ENCODE results near the gene GNB4. TPM values are rescaled to one million over a fixed set of nuclear protein-coding genes. Genes with fewer than 3 reads are reported as not detected.

GNB4 gene
- total RNA-seq: 25.3 TPM

DNA sequence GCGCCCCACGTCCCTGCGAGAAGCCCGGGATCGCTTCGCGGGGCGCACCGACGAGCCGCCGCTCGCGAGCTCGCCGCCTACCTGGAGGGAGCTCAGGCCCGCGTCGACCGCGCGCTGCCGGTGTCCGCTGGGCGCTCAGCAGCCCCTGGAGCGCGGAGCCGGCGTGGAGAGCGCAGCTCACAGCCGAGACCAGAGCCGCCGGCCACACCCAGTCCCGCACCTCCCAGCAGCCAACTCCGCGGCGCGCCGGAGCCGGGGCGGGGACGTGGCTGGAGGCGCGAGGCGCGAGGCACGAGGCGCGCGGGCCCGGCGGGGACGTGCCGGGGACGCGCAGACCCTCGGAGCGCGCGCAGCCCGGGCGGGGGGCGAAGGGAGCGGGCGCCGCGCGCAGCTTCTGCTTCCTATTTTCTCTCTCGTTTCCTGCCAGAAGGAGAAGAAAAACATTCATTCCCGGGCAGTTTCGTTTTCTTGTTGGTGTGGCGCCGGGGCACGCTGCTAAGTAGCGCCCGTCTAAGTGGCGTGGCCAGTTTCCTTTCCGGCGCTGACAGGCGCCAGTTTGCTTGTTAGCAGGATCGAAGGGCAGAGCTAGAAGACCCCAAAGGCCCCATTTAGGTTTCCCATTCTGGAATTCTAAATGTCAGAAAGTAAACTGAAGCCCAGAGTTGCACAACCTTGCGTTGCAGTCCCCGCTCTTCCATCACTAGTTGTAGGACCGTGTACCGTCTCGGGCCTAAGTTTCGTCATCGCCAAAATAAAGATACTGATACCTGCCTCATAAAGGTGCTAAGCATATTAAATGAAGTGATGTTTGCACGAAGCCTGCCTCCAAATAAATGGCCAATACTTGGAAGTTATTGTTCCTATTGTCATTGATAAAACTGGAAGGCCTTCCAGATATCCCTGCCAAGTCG is at the start of gene GNB4:
TSS of gene GNB4 (minus strand) at position 206 of the 911 bp plus-strand sequence. CDS start 25,270 bp downstream, outside the sequence.
- intact Hi-C loops (cut with DNase I): loop anchor here (1.0 to 10.0 kb wide), 7 partner anchors 31 to 379 kb away; partner anchors contain the start of genes MFN1, MRPL47, NDUFB5 and PIK3CA
- DNase-seq (ENCODE audit: low spot score in 2 of 2): peak; percentile 34 to 88

DNA sequence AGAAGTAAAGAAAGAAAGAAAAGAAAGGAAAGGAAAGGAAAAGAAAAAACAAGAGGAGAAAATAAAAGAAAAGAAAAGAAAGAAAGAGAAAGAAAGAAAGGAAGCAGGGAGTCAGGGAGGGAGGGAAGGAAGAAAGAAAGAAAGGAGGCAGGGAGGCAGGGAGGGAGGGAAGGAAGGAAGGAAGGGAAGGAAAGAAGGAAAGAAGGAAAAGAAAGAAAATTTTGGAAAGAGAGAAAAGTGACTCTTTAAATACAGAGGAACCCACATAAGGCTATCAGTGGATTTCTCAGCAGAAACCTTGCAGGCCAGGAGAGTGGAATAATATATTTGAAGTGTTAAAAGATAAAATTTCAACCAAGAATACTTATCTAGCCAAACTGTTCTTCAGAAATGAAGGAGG is 44.2 kb upstream of the GNB4 start:
- H3K4me1 ChIP-seq: no peaks in the 10 kb centered on the region
- peaks cover 23 to 45% of the 10 kb centered on the region in 2 donors for H3K9me3 ChIP-seq
- intact Hi-C loops (cut with DNase I): no loop called here
- no peaks in the 10 kb centered on the region for H3K27me3 ChIP-seq
- no peak overlapping the region for H3K27ac ChIP-seq
- TF ChIP-seq, protein P1, sequence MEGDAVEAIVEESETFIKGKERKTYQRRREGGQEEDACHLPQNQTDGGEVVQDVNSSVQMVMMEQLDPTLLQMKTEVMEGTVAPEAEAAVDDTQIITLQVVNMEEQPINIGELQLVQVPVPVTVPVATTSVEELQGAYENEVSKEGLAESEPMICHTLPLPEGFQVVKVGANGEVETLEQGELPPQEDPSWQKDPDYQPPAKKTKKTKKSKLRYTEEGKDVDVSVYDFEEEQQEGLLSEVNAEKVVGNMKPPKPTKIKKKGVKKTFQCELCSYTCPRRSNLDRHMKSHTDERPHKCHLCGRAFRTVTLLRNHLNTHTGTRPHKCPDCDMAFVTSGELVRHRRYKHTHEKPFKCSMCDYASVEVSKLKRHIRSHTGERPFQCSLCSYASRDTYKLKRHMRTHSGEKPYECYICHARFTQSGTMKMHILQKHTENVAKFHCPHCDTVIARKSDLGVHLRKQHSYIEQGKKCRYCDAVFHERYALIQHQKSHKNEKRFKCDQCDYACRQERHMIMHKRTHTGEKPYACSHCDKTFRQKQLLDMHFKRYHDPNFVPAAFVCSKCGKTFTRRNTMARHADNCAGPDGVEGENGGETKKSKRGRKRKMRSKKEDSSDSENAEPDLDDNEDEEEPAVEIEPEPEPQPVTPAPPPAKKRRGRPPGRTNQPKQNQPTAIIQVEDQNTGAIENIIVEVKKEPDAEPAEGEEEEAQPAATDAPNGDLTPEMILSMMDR (IDR thresholded peaks at IDR 0.05): no peak
- no peak overlapping the region for H3K4me3 ChIP-seq
- no peak for DNase-seq (ENCODE audit: low spot score in 2 of 2)
- no peaks in the 10 kb centered on the region for H3K36me3 ChIP-seq

More for the DNA sequence above, at the start of gene GNB4:
- Histone ChIP-seq H3K4me1 (peaks cover 0 to 21% of the 10 kb centered on the region in 2 donors), H3K9me3 (no peaks in the 10 kb centered on the region), H3K27me3 (no peaks in the 10 kb centered on the region), H3K27ac (peak within 1 kb of the TSS; percentile 88 to 99), H3K36me3 (no peaks in the 10 kb centered on the region), H3K4me3 (peak within 1 kb of the TSS; percentile 85 to 98)
- TF ChIP-seq, protein P1 (IDR thresholded peaks at IDR 0.05): no peak

DNA sequence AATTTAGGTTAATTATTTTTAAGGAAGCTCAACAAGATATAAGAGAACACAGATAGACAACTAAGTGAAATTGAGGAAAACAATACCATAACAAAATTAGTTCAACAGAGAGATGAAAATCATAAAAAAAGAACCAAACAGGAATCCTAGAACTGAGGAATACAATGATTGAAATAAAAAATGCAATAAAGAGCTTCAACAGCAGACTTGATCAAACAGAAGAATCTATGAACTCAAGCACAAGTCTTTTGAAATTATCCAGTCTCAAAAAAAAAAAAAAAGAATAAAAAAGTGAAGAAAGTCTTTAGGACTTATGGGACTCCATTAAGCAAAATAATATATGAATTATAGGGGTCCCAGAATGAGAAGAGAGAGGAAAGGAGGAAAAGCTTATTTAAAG is 42.0 kb upstream of the GNB4 start:
- Histone ChIP-seq H3K4me3 (no peak overlapping the region), H3K36me3 (no peaks in the 10 kb centered on the region), H3K27me3 (no peaks in the 10 kb centered on the region), H3K4me1 (no peaks in the 10 kb centered on the region), H3K9me3 (peaks cover 23 to 45% of the 10 kb centered on the region in 2 donors), H3K27ac (no peak overlapping the region)
- TF ChIP-seq, protein P1 (IDR thresholded peaks at IDR 0.05): no peak
- intact Hi-C loops (cut with DNase I): no loop called here
- no peak for DNase-seq (ENCODE audit: low spot score in 2 of 2)

DNA sequence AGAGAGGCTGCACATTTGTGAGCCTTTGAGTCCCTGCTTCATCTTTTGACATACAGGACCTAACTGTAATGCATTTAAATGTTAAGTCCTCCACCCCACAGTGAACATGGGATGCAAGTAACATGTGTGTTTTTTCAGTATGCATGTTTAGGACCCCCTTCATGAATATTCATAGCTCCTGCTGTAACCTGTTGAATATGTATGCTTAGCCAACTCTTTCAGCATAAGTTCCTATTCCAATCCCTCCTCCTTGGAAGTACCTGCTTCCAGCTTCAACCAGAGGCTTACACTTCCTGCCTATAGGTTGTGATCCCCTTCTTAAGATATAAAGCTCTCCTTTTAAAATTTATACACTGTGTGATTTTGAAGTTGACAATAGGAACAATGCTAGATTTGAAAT is 36.9 kb upstream of the GNB4 start:
- Histone ChIP-seq H3K4me1 (no peaks in the 10 kb centered on the region), H3K27me3 (no peaks in the 10 kb centered on the region), H3K9me3 (peaks cover 2 to 10% of the 10 kb centered on the region in 2 donors), H3K27ac (no peak overlapping the region), H3K4me3 (no peak overlapping the region), H3K36me3 (no peaks in the 10 kb centered on the region)
- no peak for DNase-seq (ENCODE audit: low spot score in 2 of 2)
- intact Hi-C loops (cut with DNase I): no loop called here
- TF ChIP-seq, protein P1 (IDR thresholded peaks at IDR 0.05): no peak

DNA sequence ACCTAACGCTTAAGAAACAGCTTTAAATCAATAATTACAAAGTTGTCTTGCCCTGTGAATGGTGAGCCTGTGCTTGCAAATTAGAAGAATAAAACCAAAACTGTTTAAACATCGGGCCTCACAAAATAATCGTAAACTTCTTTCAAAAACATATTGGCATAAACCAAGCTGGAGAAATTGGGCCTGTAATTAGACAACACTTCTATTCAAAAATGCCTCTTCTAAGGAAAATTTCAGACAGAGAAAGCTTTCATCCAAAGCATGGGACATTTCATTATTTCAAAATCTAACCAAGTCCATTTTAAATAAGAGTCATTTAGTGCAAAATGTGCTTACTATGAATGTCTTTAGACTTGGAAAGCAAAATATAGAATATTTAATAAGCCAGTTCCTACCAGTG is 35.5 kb upstream of the GNB4 start:
- no peak for DNase-seq (ENCODE audit: low spot score in 2 of 2)
- H3K36me3 ChIP-seq: no peaks in the 10 kb centered on the region
- intact Hi-C loops (cut with DNase I): no loop called here
- no peak overlapping the region for H3K27ac ChIP-seq
- H3K9me3 ChIP-seq: no peaks in the 10 kb centered on the region
- no peak overlapping the region for H3K4me3 ChIP-seq
- TF ChIP-seq, protein P1 (IDR thresholded peaks at IDR 0.05): no peak
- H3K27me3 ChIP-seq: no peaks in the 10 kb centered on the region
- H3K4me1 ChIP-seq: no peaks in the 10 kb centered on the region
